ELR (cell line): ENCODE measurements around the gene PTTG2.

ENCODE experiments used
- DNase-seq: peaks from one replicate; pipeline ENCODE4 v3.0.0-alpha.2; 2015; ENCODE audit warnings: low read depth

Gene PTTG2

DNA sequence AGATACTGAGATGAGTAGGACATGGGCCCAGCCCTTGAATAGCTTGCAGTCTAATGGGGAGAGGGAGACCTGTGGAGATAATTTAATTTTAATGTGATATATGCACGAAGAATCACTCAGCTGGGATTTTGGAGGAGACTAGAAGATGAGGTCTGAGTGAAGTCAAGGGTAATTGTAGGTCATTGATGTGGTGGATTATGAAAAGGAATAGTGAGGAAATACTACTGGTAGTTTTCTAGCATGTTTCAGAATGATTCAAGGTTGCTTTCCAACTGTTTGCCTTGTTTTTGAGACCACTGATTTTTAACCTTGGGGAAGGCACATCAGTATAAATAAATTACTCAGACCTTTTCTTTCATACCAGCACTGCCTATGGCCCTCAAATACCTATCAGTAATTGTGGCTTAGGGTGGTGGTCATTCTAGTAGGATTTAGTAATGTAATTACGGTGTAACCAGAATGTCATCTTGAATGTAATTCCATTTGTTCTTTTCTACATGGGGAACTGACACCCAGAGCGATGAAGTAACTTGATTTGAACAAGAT lies 25.6 kb downstream of the PTTG2 start:
- DNase-seq = no peak

DNA sequence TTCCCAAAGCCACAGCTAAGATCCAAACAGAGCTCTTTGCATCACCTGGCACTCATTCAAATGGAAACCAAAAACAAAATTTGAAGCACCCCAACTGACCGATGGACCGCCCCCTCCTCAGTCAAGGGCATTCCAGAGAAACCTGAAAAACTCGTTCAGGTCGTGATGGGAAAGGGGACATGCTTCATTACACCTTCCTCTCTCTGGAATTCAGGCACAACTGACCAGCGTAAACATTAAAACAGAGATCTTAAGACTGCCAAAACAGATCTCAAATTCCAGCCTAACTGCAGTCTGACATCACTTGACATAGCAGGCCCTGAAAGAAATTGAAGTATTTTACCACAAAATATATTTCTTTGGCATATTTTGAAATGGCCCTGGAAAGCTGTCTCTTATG lies 28.5 kb downstream of the PTTG2 start:
- DNase-seq = no peak

DNA sequence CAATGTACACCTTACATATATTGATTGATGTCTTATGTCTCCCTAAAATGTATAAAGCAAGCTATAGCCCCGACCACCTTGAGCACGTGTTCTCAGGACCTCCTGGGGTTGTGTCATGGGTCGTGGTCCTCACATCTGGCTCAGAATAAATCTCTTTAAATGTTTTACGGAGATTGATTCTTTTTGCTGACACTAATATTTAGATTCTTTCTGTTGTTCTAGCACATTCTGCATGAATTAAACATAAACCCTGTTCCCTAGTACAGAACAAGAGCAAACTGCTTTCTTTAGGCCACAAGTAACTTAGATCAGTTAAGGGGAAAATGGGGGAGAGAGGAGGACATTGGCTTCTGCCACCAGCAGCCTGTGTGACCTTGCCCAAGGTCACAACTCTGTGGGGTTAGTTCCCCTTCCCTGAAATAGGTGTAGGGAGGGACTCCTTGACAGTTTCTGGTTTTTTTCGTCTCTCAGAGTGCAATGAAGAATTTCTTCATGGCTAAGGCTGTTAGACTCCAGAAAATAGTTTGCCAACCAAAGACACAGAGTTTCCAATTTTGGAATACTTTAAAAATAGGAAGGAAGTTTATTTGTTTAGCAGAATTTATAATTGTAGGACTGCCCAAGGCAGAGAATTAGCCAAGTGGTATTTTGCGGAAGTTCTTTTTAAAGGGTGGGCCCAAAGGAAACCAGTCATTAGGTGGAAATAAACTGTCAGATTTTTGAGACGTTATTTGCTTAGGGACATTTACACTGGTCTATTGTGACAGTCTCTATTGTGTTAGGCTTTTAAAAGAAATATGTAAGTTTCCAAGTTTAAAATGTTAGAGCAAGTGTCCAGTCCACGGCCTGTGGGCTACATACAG lies 29.4 kb downstream of the PTTG2 start:
- no peak for DNase-seq

DNA sequence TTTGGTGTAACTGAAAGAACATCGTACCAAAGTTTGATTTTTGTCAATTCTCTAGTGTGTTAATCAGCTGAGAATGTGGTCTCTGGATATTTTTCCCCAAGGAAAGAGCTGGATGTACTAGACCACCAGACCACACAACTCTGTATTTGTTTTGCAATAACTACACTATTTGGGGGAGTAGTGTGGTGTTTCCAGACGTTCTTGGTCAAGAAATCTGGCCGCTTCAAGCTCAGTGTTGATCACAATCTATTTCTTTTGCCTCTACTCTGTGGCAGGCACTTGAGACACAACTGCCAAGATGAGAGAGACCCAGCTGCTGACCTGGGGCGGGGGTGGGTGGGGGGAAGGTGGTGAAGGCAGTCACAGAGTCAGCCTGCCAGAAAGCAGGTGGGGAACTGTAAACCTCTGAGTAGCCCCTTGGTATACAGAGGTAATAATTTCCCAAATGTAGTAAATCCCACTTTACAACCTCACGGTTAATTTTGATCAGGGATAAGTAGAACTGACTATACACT lies 30.6 kb downstream of the PTTG2 start:
- DNase-seq = no peak

DNA sequence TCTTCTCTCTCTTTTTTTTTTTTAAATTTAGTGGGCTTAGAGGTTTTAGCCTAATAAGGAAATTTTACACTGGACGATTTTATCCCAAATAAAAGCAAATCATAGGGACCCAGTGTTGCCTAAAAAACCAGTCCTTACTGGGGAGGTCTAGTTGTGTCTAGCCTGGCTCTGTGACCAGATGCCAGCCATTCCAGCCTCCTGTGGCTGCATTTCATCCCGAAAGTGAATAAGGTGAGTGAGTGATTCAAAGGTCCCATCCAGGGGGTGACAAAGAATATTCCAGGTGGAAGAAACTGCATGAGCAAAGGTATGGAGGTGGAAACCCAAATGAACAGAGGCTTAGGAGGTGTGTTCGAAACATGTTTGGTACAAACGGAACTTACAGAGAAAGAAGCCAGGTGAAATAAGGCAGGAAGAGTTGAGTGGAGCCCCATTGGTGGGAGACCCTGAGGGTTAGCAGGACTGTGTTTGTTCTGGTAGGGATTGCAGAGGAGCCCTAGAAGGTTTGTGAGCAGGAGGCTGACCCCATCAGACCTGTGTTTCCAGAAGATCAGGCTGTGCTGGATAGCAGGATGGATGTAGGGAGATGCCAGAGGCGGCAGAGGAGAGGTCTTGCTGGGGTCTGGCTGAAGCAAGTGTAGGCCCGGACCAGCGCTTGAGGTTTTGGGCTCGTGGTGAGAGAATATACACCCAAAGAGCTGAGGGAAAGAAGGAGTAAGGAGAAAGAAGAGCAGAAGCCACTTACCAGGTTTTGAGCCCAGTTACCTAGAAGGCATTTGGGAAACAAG lies 31.6 kb downstream of the PTTG2 start:
- DNase-seq = no peak

DNA sequence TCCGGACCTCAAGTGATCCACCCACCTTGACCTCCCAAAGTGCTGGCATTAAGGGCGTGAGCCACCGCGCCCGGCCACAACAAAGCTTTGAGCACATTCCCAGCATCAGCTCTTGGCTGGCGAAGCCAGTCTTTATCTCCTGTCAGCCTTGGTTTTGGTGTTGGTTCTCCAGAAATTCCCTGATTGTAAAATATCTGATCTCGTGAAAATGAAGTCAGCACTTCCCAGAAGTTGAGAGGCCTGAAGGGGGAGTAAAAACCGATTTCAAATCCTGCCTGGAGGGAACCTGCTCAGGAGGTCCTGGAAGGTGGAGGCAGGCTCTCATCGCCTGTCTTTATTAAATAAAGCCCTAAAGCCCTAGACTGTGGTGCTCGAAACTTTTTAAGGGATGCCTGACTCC lies 33.6 kb downstream of the PTTG2 start:
- no peak for DNase-seq

DNA sequence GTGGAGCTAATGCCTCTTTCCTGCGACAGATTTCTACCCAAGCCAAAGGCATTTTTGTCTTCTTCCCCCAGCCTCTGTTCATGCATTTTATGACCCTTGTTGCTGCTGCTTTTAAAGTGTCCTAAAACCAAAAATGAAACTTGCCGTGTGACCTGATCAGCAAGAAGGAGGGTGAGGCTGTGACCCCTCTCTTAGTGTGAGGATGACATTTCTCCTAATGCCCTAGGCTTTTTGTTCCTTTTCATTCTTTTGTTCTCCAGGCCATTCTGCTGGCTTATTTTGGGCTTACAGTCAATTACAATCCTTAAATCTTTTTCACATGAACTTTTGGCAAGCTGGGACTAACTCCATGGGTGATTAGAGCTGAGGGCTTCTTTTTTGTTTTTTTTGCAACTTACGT lies 34.4 kb downstream of the PTTG2 start:
- DNase-seq = no peak

DNA sequence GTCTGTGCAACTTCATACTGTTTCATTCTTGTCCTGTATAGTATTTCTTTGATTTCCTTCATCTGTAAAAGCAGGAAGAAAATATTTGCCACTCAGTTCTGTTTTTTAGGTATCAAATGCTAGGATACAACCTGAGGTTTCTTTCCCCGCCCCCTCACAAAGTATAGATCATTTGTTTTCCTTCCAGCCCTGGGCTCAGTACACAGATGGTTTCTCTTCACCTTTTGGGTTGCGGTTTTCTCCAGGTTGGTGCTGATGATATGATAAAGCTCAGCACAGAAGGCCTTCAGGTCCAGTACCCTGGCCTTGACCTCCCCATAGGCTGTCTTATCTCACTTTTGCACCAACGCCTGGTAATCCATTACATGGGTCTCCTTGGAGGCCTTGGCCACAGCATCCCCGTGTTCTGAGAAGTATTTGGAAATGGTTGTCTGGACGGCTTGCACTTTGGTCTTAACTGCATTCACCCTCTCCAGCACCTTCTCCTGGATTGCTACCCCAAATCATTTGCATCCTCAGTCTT lies 35.2 kb downstream of the PTTG2 start:
- no peak for DNase-seq

DNA sequence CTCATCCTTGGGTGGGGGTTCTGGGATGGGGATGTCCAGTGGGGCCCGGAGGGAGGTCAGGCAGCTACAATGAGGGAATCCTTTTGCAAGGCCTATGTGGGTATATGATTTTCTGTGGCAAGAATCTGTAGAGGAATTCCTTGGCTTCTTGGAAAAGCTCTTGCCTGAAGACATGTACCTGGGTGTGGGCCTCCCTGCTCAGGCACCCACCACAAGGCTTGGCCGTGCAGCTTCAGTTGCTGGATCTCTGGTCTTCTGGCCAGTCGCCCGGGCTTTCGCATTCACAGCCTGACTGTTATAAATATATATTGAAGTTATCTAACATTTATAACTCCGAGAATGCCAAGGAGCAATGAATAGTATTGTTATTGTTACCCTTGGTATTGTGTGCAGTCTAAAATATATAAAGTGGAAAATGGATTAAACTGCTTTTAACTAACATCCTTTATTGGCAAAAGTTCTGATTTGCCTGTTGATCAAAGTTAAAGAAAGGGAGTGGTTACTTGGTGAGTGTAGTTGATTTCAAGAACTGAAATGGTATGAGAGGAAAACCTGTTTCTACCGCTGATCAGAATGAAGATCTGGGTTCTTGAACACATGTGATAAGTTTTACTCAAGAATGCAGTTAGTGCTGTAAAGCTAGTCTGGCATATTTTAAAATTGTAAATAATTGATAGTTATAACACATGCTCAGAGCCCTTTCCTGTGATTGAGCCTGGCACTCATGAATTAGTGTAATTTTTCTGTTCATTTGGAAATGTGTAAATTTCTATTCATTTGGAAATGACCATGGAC lies 36.0 kb downstream of the PTTG2 start:
- no peak for DNase-seq

DNA sequence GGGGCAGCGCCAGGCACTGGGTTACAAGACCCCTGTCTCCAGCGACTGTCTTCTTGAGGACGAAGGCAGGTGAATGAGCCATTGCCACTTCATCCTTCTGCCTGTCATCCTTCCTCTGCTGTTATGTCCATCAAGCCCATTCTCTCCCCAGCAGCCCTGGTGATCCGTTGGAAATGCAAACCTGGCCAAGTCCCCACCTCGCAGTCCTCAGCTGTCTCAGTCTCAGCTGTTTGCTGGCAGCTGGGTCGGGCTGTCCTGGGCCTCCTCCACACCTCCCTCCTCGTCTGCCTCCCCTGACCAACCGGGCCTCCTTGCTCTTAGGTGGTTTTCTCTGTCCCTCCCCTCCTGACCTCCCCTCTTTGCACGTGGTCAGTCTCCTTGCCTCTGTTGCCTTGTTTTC lies 38.0 kb downstream of the PTTG2 start:
- DNase-seq = no peak

DNA sequence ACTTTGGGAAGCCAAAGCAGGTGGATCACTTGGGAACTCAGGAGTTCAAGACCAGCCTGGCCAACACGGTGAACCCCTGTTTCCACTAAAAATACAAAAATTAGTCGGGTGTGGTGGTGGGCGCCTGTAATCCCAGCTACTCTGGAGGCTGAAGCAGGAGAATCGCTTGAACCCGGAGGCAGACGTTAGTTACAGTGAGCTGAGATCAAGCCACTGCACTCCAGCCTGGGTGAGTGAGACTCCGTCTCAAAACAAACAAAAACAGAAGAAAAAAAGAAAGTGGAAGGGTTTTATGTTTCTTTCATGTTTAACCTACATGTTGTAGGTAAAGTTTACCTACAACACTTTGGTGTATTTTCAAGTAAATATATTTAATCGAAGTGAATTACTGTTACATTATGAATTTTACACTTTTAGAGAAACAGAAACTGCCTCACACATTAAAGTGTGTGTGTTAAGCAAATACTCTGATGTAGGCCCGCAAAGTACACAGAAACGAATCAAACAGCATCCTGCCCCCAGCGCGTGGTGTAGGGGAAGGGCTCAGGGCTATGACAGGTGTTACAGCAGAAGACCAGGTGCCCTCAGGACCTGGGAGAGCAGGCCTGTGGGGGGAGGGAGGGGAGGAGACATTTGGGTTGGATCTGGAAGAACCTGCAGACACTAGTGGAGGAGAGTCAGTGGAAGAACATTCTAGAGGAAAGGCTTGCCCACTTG lies 39.0 kb downstream of the PTTG2 start:
- no peak for DNase-seq

DNA sequence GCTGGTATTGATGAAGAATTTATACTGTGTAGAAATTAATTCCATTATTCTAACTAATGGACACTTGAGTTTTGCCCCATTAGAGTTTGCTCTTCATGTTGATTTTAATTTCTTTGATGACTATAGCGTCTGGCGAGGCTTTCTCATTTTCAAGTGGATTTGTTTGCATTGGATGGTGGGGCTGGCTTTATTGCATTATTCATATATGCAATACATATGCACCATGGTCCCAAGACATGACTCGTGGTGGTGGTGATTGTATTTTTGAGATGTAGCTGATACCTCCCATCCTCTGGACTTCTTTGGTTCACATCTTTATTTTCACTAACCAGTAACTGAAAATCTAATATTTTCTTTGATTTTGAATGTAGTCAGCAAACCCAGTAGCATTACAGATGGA lies 39.8 kb downstream of the PTTG2 start:
- no peak for DNase-seq

DNA sequence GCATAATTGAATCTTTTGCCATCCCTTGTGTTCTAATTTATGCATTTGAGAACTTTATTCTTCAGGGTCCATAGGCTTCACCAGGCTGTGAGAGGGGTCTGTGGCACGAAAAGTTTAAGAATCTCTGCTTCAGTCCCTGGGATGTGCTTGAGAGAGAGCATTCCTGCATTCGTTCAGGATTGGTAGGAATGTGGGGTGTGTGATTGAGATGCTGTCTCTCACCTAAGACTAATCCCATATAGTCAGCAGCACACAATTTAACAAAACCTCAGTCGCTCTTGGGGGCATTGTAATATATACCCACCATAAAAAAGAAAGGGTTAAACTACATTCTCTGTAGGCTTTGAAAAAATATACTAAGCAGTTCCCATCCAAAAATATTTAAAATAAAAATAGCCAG lies 41.7 kb downstream of the PTTG2 start:
- no peak for DNase-seq

DNA sequence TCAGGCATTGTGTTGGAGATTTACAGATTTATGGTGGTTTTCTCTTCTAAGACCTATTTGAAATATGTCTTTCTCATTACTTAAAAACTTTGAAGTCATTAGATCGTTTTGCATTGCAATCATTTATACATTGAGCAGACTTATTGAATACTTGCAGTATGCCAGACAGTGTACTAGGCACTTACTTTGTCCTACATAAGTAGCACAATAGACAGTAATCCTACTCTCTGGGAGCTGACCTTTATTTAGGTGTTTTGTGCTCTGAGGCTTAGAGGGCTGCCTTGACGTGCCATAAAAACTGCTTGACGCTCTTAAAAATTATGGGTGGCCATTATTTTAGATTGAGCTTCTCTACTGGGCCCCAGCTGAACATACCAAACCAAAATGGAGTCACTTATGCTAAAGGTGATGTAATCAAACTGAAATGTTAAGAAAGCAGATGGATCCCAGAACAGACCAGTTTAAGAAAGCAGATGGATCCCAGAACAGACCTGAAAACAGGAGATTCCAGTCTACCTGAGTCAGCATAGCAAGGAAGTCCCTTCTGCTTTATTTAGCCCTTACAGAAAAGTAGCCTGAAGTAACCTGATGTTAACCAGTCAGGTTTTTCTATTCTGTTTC lies 42.4 kb downstream of the PTTG2 start:
- DNase-seq = peak; percentile 10

DNA sequence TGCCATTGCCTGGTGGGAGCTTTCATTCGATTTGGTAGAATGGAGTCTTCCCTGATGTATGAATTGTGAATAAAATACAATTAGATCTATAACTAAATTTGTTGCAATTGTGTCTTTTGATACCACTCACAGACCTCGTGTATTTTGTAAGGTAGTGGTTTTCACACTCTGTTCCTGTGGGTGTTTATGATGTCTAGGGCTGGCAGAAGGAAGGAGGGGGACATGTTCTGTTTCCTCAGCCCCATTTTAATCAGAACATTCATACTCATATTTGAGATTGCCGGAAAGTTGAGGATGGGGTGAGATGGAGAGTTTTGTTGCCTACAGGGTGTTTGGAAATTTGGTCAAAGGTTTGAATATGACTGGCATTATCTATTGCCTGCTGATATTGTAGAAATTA lies 42.9 kb downstream of the PTTG2 start:
- DNase-seq = no peak

DNA sequence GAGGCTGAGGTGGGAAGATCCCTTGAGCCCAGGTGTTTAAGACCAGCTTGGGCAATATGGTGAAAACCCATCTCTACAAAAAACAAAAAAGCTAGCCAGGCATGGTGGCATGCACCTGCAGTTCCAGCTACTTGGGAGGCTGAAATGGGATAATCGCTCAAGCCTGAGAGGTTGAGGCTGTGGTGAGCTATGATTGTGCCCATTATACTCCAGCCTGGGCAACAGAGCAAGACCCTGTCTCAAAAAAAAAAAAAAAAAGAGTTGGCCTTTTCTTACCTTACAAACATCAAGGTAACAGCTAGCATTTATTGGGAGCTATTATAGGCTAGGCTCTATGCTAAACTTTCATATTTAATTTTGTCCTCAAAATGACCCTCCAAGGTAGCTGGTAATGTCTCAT lies 43.4 kb downstream of the PTTG2 start:
- no peak for DNase-seq

DNA sequence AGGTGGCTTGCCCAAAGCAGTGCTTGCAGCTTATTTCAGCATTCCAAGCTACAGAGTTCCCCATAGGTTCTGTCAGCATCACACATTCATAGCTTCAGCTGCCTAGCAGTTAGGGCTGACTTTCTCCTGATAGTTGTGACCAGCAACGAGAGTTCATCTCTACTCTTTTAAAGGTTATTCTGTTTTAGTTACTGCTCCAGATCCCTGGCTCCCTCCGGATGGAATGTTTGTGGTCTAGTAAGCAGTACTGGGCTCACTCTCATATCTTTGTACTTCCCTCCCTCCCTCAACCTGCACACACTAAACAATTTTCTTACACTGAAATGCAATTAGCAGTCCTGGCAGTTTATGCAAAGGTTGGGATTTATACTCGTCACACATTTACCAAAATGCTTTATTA lies 43.9 kb downstream of the PTTG2 start:
- DNase-seq = no peak

DNA sequence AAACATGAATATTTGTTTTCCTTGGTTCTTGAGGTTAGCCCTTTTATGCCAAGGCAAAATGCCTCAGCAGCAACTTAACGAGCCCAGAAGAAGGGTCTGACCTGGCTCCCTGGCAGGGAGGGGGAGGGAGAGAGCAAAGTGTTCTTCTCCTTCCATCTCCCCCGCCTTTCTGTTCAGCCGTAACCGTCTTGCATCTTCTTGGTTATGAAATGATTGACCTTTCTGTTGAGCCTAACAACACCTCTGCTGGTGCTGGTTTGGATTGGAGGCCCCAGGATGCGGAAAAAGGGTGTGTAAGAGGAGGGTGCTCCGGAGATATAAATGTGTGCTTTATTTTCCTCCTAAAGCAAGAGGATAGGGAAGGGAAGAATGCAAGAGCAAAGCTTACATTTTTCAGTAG lies 44.7 kb downstream of the PTTG2 start:
- DNase-seq = no peak

DNA sequence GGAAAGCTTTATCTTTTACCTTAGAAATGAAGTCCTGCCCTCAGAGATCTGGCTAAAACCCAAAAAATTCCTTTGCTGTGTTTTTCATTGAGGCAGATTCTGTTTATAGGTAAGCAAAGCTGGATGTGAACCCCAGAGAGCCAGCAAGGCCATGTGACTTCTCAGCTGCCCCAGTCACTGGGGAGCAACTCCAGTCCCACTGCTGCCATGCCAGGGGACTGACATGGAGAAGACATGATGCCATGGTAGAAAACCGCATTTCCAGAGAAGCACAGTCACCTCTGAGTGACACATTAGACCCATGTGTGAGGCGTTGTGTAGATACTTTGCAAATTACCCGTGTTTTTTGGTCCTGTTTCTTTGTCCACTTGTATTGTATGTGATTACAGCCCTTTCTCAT lies 45.4 kb downstream of the PTTG2 start:
- no peak for DNase-seq

DNA sequence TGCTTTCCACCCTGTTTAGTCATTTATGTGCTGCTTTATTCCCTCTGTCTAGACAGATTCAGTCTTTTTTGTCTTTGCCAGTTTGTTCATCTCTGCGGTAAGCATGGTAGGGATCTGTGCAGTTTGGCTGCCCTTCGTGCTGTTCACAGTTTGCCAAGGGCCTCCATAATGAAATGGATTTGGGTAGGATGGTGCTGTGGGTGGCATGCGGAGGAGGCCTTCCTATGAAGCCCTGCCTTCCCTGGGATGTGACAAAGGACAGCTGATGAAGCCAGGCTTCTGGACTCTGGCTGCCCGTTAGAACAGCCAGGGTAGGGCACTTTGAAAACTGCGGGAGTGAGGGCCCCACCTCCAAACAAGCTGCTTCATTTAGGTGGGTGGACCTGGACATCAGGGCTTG lies 47.4 kb downstream of the PTTG2 start:
- no peak for DNase-seq

DNA sequence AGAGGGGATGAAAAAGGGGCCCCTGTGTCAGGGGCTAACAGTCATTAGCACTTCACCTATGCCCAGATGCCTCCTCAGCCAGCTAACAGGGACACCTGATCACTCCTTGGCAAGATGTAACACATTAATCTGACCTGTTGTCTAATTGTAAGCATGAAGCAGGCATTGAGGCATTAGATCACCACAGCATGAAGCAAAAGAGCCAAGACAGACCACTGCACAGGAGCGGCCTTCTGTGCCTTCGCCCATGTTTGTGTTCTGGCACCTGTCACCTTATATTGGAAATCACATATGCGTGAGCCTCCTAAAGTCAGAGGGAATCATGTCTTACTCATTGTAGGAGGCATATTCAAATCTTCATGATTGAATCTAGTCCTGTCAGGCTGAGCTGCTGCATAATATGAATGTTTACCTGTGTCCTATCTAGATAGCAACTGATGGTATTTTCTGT lies 48.4 kb downstream of the PTTG2 start:
- no peak for DNase-seq
